GM23338 (cell line): ENCODE measurements around the gene MRNIP. TPM values are rescaled to one million over a fixed set of nuclear protein-coding genes. Genes with fewer than 3 reads are reported as not detected.
A peak's percentile ranks its signal among the peaks of the same experiment; 100 is the strongest.

Experiments used
- ATAC-seq: fragments of 200-7000 bp; cut with Tn5 transposase; 3 replicates; pipeline ENCODE4 v1.9.1; 2020
- DNase-seq: peaks from one replicate; pipeline ENCODE4 v3.0.0-alpha.2; 2015; ENCODE audit warnings: low spot score
- H2AFZ ChIP-seq: fragments of 200-600 bp; sonication (generic); 2 replicates; pipeline ENCODE4 v1.8.0; 2016; ENCODE audit warnings: antibody characterized with exemption, mild to moderate bottlenecking, moderate library complexity
- H3F3A ChIP-seq: fragments of 200-600 bp; sonication (generic); replicated peaks from 2 replicates; pipeline ENCODE4 v1.8.0; 2017; ENCODE audit warnings: antibody characterized with exemption, mixed run types, low read depth
- H3K27ac ChIP-seq: fragments of 200-600 bp; sonication (generic); 2 replicates; pipeline ENCODE4 v1.6.1; 2016; ENCODE audit warnings: low read depth
- H3K27me3 ChIP-seq: fragments of 200-600 bp; sonication (generic); 2 replicates; pipeline ENCODE4 v1.8.0; 2016; ENCODE audit warnings: mild to moderate bottlenecking, mixed run types, moderate library complexity; ENCODE audit not compliant: insufficient read depth
- H3K36me3 ChIP-seq: fragments of 200-600 bp; sonication (generic); 2 replicates; pipeline ENCODE4 v1.8.0; 2016; ENCODE audit warnings: mild to moderate bottlenecking; ENCODE audit not compliant: insufficient read depth
- H3K4me1 ChIP-seq: fragments of 200-600 bp; sonication (generic); 2 replicates; pipeline ENCODE4 v1.8.0; 2016; ENCODE audit warnings: mild to moderate bottlenecking, moderate library complexity; ENCODE audit not compliant: insufficient read depth
- H3K4me2 ChIP-seq: fragments of 200-600 bp; sonication (generic); 2 replicates; pipeline ENCODE4 v1.7.1; 2017; ENCODE audit warnings: mixed run types
- H3K4me3 ChIP-seq: fragments of 200-600 bp; sonication (generic); 2 replicates; pipeline ENCODE4 v1.6.1; 2016; ENCODE audit warnings: mixed run types
- H3K79me2 ChIP-seq: fragments of 200-600 bp; sonication (generic); replicated peaks from 2 replicates; pipeline ENCODE4 v1.8.0; 2017; ENCODE audit warnings: mild to moderate bottlenecking; ENCODE audit not compliant: insufficient read depth
- H3K9me2 ChIP-seq: fragments of 200-600 bp; sonication (generic); 2 replicates; pipeline ENCODE4 v1.8.0; 2017; ENCODE audit not compliant: insufficient read depth
- H4K20me1 ChIP-seq: fragments of 200-600 bp; sonication (generic); replicated peaks from 2 replicates; pipeline ENCODE4 v1.8.0; 2017; ENCODE audit warnings: mild to moderate bottlenecking; ENCODE audit not compliant: insufficient read depth
- H3K27ac Mint-ChIP-seq: 2 replicates; pipeline ENCODE4 v1.8.0; 2020; ENCODE audit warnings: inconsistent platforms, mild to moderate bottlenecking, moderate library complexity, mixed read lengths
- H3K27me3 Mint-ChIP-seq: 3 replicates; pipeline ENCODE4 v1.8.0; 2022; ENCODE audit warnings: low read depth, mild to moderate bottlenecking, moderate library complexity, mixed read lengths, inconsistent platforms; ENCODE audit not compliant: insufficient read depth, poor library complexity
- H3K36me3 Mint-ChIP-seq: 3 replicates; pipeline ENCODE4 v1.8.0; 2021; ENCODE audit warnings: low read depth, mild to moderate bottlenecking, inconsistent platforms, moderate library complexity, mixed read lengths
- H3K4me1 Mint-ChIP-seq: 3 replicates; pipeline ENCODE4 v1.8.0; 2020; ENCODE audit warnings: mild to moderate bottlenecking, inconsistent platforms, mixed read lengths
- H3K4me3 Mint-ChIP-seq: 3 replicates; pipeline ENCODE4 v1.8.0; 2021; ENCODE audit warnings: moderate library complexity, mild to moderate bottlenecking, inconsistent platforms, mixed read lengths
- H3K9me3 Mint-ChIP-seq: 3 replicates; pipeline ENCODE4 v1.8.0; 2020; ENCODE audit warnings: moderate library complexity, mild to moderate bottlenecking, inconsistent platforms, mixed read lengths
- NANOG ChIP-seq: IDR thresholded peaks from 2 replicates; pipeline ENCODE4 v1.6.1; 2016; ENCODE audit warnings: antibody characterized with exemption, borderline replicate concordance
- POLR2AphosphoS5 ChIP-seq: IDR thresholded peaks from 2 replicates; pipeline ENCODE4 v1.6.1; 2016; ENCODE audit warnings: antibody characterized with exemption, low read depth
- REST ChIP-seq: IDR thresholded peaks from one replicate; pipeline ENCODE4 v1.6.1; 2018; ENCODE audit warnings: antibody characterized with exemption; ENCODE audit not compliant: unreplicated experiment
- ZNF462 ChIP-seq: fragments of 250-450 bp; sonication (Bioruptor Pico); IDR thresholded peaks from 2 replicates; pipeline ENCODE4 v1.5.0; 2020; ENCODE audit warnings: mild to moderate bottlenecking, moderate library complexity
- polyA plus RNA-seq: library from polyadenylated mRNA; unstranded; fragments of >200 nt; fragmentation: Nextera tagmentation; extraction: Ambion mirVana; gene quantifications from 2 replicates; pipeline ENCODE4 v1.2.1, GENCODE V29; 2016
- total RNA-seq: library from RNA; depleted of rRNA; stranded (reverse); fragments of >200 nt; shearing (Covaris generic); gene quantifications from 2 replicates; pipeline ENCODE4 v1.2.3, GENCODE V29; 2014

Gene MRNIP
- total and polyA plus RNA-seq, 2 experiments from 2014 or later: 18.2 to 34.4 TPM

GRCh38 chr5:179821298-179822058, 37.1 kb downstream of the MRNIP start (continued):
- no peak for TF ChIP-seq ZNF462 (CRISPR knock-in tag)
- peak; percentile 57 for TF ChIP-seq POLR2AphosphoS5
- no peak for TF ChIP-seq NANOG

- no peaks in the 10 kb centered on the region for H3K9me3 Mint-ChIP-seq
- peaks cover 21% of the 10 kb centered on the region for H3K79me2 ChIP-seq
Measured at GRCh38 chr5:179820483-179821297, 37.9 kb downstream of the MRNIP start, which contains the start of gene SQSTM1. SQSTM1 (plus strand) TSS chr5:179820905; CDS start chr5:179820937, 32 bp downstream.

More at GRCh38 chr5:179820483-179821297, 37.9 kb downstream of the MRNIP start, which contains the start of gene SQSTM1:
- peaks cover 11% of the 10 kb centered on the region for H4K20me1 ChIP-seq
- no peak within 1 kb of the TSS for H2AFZ ChIP-seq
- H3K9me2 ChIP-seq: no peaks in the 10 kb centered on the region
- H3K4me1 ChIP-seq: peaks cover 31% of the 10 kb centered on the region
- H3K27ac ChIP-seq: peak within 1 kb of the TSS; percentile 76; the same call in 1 of the 2 replicates
- H3K4me2 ChIP-seq: peak within 1 kb of the TSS; percentile 98
- peak; percentile 80 for DNase-seq
- peak within 1 kb of the TSS; percentile 92 for H3K4me3 ChIP-seq
- Mint-ChIP-seq H3K4me3 (peak within 1 kb of the TSS; percentile 92), H3K27ac (peak within 1 kb of the TSS; percentile 85), H3K4me1 (peaks cover 32% of the 10 kb centered on the region), H3K36me3 (peaks cover 43% of the 10 kb centered on the region), H3K27me3 (peaks cover 34% of the 10 kb centered on the region)
- H3F3A ChIP-seq: peaks cover 40% of the 10 kb centered on the region
- peaks cover 12% of the 10 kb centered on the region; the same call in 1 of the 2 replicates for H3K27me3 ChIP-seq
- ATAC-seq: peak; percentile 16
- TF ChIP-seq REST (no peak), POLR2AphosphoS5 (peak; percentile 99)
- H3K36me3 ChIP-seq: peaks cover 18% of the 10 kb centered on the region
